Muscle layer of colon (tissue), 2 donors: ENCODE measurements around the gene HPCA.

Experiments used
- H3K27ac ChIP-seq: one replicate; pipeline ENCODE4 v1.7.0; 2013; ENCODE audit warnings: low read depth, mild to moderate bottlenecking, low read length, moderate library complexity
- H3K27me3 ChIP-seq, 2 donors: one replicate each; pipeline ENCODE4 v1.7.0; 2013; ENCODE audit warnings: low read length in 2 of 2, mild to moderate bottlenecking in 2 of 2; ENCODE audit not compliant: insufficient read depth in 2 of 2, control insufficient read depth in 1 of 2
- H3K36me3 ChIP-seq: one replicate; pipeline ENCODE4 v1.7.0; 2013; ENCODE audit warnings: mild to moderate bottlenecking, low read length; ENCODE audit not compliant: insufficient read depth
- H3K4me1 ChIP-seq: one replicate; pipeline ENCODE4 v1.7.0; 2013; ENCODE audit warnings: mild to moderate bottlenecking, low read length; ENCODE audit not compliant: insufficient read depth
- H3K4me3 ChIP-seq, 2 donors: one replicate each; pipeline ENCODE4 v1.7.0; 2013; ENCODE audit warnings: low read length in 2 of 2, low read depth in 1 of 2, mild to moderate bottlenecking in 1 of 2, moderate library complexity in 1 of 2
- H3K9ac ChIP-seq: one replicate; pipeline ENCODE4 v1.7.0; 2013; ENCODE audit warnings: low read length
- H3K9me3 ChIP-seq: one replicate; pipeline ENCODE4 v1.7.0; 2013; ENCODE audit warnings: mild to moderate bottlenecking, low read length
- donor health status: abdominal sarcoma.
- donor health status: Adenocarcinoma of cecum.

Gene HPCA

GRCh38 chr1:32873484-32873883 is 12.8 kb upstream of the HPCA start:
- H3K9ac ChIP-seq = no peak overlapping the region
- H3K9me3 ChIP-seq = no peaks in the 10 kb centered on the region
- no peak overlapping the region for H3K27ac ChIP-seq
- H3K36me3 ChIP-seq = no peaks in the 10 kb centered on the region
- H3K4me1 ChIP-seq = peaks cover 13% of the 10 kb centered on the region
- H3K4me3 ChIP-seq = no peak overlapping the region
- peaks cover 3 to 7% of the 10 kb centered on the region in 2 donors for H3K27me3 ChIP-seq

- H3K27ac ChIP-seq = no peak overlapping the region
- no peaks in the 10 kb centered on the region for H3K36me3 ChIP-seq
- no peak overlapping the region for H3K9ac ChIP-seq
- peaks cover 6 to 7% of the 10 kb centered on the region in 2 donors for H3K27me3 ChIP-seq
- peaks cover 10% of the 10 kb centered on the region for H3K4me1 ChIP-seq
- H3K9me3 ChIP-seq = no peaks in the 10 kb centered on the region
- no peak overlapping the region for H3K4me3 ChIP-seq
These were observed 11.2 kb upstream of the HPCA start for GRCh38 chr1:32874860-32875752.

GRCh38 chr1:32876341-32877210 is 9.7 kb upstream of the HPCA start:
- Histone ChIP-seq H3K36me3 (no peaks in the 10 kb centered on the region), H3K9me3 (no peaks in the 10 kb centered on the region), H3K27ac (no peak overlapping the region), H3K9ac (no peak overlapping the region), H3K27me3 (peaks cover 6% of the 10 kb centered on the region in 2 donors), H3K4me1 (peaks cover 1% of the 10 kb centered on the region), H3K4me3 (no peak overlapping the region)

- H3K9ac ChIP-seq = no peak overlapping the region
These were observed 8.8 kb upstream of the HPCA start for GRCh38 chr1:32877211-32878110.

GRCh38 chr1:32878183-32878582 is 8.1 kb upstream of the HPCA start:
- peaks cover 0 to 11% of the 10 kb centered on the region in 2 donors for H3K27me3 ChIP-seq
- H3K9me3 ChIP-seq = no peaks in the 10 kb centered on the region
- H3K4me3 ChIP-seq = no peak overlapping the region
- H3K4me1 ChIP-seq = no peaks in the 10 kb centered on the region
- H3K9ac ChIP-seq = no peak overlapping the region
- no peaks in the 10 kb centered on the region for H3K36me3 ChIP-seq
- H3K27ac ChIP-seq = no peak overlapping the region

More at GRCh38 chr1:32877211-32878110, 8.8 kb upstream of the HPCA start:
- no peak overlapping the region for H3K27ac ChIP-seq
- no peak overlapping the region for H3K4me3 ChIP-seq
- H3K4me1 ChIP-seq = no peaks in the 10 kb centered on the region
- H3K27me3 ChIP-seq = peaks cover 0 to 10% of the 10 kb centered on the region in 2 donors
- H3K36me3 ChIP-seq = no peaks in the 10 kb centered on the region
- H3K9me3 ChIP-seq = no peaks in the 10 kb centered on the region

- no peak overlapping the region for H3K9ac ChIP-seq
- peaks cover 0 to 14% of the 10 kb centered on the region in 2 donors for H3K27me3 ChIP-seq
- H3K4me3 ChIP-seq = no peak overlapping the region
- H3K9me3 ChIP-seq = no peaks in the 10 kb centered on the region
- no peak overlapping the region for H3K27ac ChIP-seq
- no peaks in the 10 kb centered on the region for H3K36me3 ChIP-seq
- H3K4me1 ChIP-seq = no peaks in the 10 kb centered on the region
These were observed 7.7 kb upstream of the HPCA start for GRCh38 chr1:32878637-32879041.

- H3K36me3 ChIP-seq = no peaks in the 10 kb centered on the region
- H3K9ac ChIP-seq = no peak overlapping the region
- H3K9me3 ChIP-seq = no peaks in the 10 kb centered on the region
- peaks cover 5 to 40% of the 10 kb centered on the region in 2 donors for H3K27me3 ChIP-seq
- H3K4me1 ChIP-seq = no peaks in the 10 kb centered on the region
- H3K4me3 ChIP-seq = no peak overlapping the region
- no peak overlapping the region for H3K27ac ChIP-seq
These were observed 5.0 kb upstream of the HPCA start for GRCh38 chr1:32881291-32881690.

- H3K27me3 ChIP-seq = peaks cover 10 to 48% of the 10 kb centered on the region in 2 donors
- H3K36me3 ChIP-seq = no peaks in the 10 kb centered on the region
- H3K27ac ChIP-seq = no peak overlapping the region
- H3K4me3 ChIP-seq = no peak overlapping the region
- no peaks in the 10 kb centered on the region for H3K9me3 ChIP-seq
- no peak overlapping the region for H3K9ac ChIP-seq
- no peaks in the 10 kb centered on the region for H3K4me1 ChIP-seq
These were observed 4.1 kb upstream of the HPCA start for GRCh38 chr1:32881871-32882850.

- Histone ChIP-seq H3K4me1 (no peaks in the 10 kb centered on the region), H3K4me3 (no peak overlapping the region), H3K27ac (no peak overlapping the region), H3K36me3 (no peaks in the 10 kb centered on the region), H3K9me3 (no peaks in the 10 kb centered on the region), H3K27me3 (peaks cover 21 to 52% of the 10 kb centered on the region in 2 donors), H3K9ac (no peak overlapping the region)
These were observed 2.8 kb upstream of the HPCA start for GRCh38 chr1:32883338-32884031.

- Histone ChIP-seq H3K36me3 (no peaks in the 10 kb centered on the region), H3K9me3 (no peaks in the 10 kb centered on the region), H3K9ac (no peak overlapping the region), H3K4me3 (no peak overlapping the region), H3K27me3 (peaks cover 22 to 51% of the 10 kb centered on the region in 2 donors), H3K27ac (no peak overlapping the region), H3K4me1 (no peaks in the 10 kb centered on the region)
These were observed 2.3 kb upstream of the HPCA start for GRCh38 chr1:32884032-32884372.
